DOHH2 (cell line): ENCODE results near the gene RAB3C.

ENCODE experiments used
- H3F3A ChIP-seq: fragments of 200-600 bp; sonication (generic), shearing (Covaris generic); 2 replicates; pipeline ENCODE4 v1.6.0; 2016; ENCODE audit warnings: antibody characterized with exemption, mild to moderate bottlenecking; ENCODE audit not compliant: control insufficient read depth, insufficient read depth
- H3K27ac ChIP-seq: fragments of 200-600 bp; sonication (generic); 2 replicates; pipeline ENCODE4 v1.5.1; 2014; ENCODE audit warnings: low read depth, mild to moderate bottlenecking, low read length, moderate library complexity
- H3K27me3 ChIP-seq: fragments of 200-600 bp; sonication (generic); 2 replicates; pipeline ENCODE4 v1.6.1; 2014; ENCODE audit warnings: mild to moderate bottlenecking, low read length, mixed read lengths; ENCODE audit not compliant: control insufficient read depth
- H3K36me3 ChIP-seq: fragments of 200-600 bp; sonication (generic); 2 replicates; pipeline ENCODE4 v1.6.1; 2014; ENCODE audit warnings: mild to moderate bottlenecking, low read length, moderate library complexity, mixed read lengths; ENCODE audit not compliant: control insufficient read depth
- H3K4me1 ChIP-seq: fragments of 200-600 bp; sonication (generic); 2 replicates; pipeline ENCODE4 v1.6.1; 2014; ENCODE audit warnings: mild to moderate bottlenecking, low read length, mixed read lengths; ENCODE audit not compliant: control insufficient read depth
- H3K4me2 ChIP-seq: fragments of 200-600 bp; sonication (generic); 2 replicates; pipeline ENCODE4 v1.6.0; 2014; ENCODE audit warnings: mild to moderate bottlenecking, low read length, moderate library complexity
- H3K4me3 ChIP-seq: fragments of 200-600 bp; sonication (generic); 2 replicates; pipeline ENCODE4 v1.5.1; 2014; ENCODE audit warnings: mild to moderate bottlenecking, low read length, mixed read lengths
- H3K79me2 ChIP-seq: fragments of 200-600 bp; sonication (generic); 2 replicates; pipeline ENCODE4 v1.6.1; 2014; ENCODE audit warnings: mild to moderate bottlenecking, low read length, mixed read lengths; ENCODE audit not compliant: control insufficient read depth
- H3K9me2 ChIP-seq: fragments of 200-600 bp; sonication (generic); replicated peaks from 2 replicates; pipeline ENCODE4 v1.6.1; 2014; ENCODE audit warnings: mild to moderate bottlenecking, low read length, mixed read lengths; ENCODE audit not compliant: control insufficient read depth
- H3K9me3 ChIP-seq: fragments of 200-600 bp; sonication (generic); 2 replicates; pipeline ENCODE4 v1.6.1; 2014; ENCODE audit warnings: antibody characterized with exemption, low read length, mixed read lengths; ENCODE audit not compliant: control insufficient read depth, insufficient read depth
- H4K20me1 ChIP-seq: fragments of 200-600 bp; sonication (generic); 2 replicates; pipeline ENCODE4 v1.6.0; 2014; ENCODE audit warnings: low read depth, mild to moderate bottlenecking, antibody characterized with exemption, low read length, moderate library complexity; ENCODE audit not compliant: control insufficient read depth, insufficient read depth
- CTCF ChIP-seq: fragments of 200-600 bp; sonication (generic); IDR thresholded peaks from one replicate; pipeline ENCODE4 v1.5.1; 2014; ENCODE audit warnings: antibody characterized with exemption, mild to moderate bottlenecking, low read depth, low read length; ENCODE audit not compliant: poor library complexity, severe bottlenecking
- EZH2phosphoT487 ChIP-seq: fragments of 200-600 bp; sonication (generic); IDR thresholded peaks from 2 replicates; pipeline ENCODE4 v1.6.1; 2017; ENCODE audit warnings: borderline replicate concordance, mild to moderate bottlenecking, antibody characterized with exemption, low read length, moderate library complexity, mixed read lengths

RAB3C gene

GRCh38 chr5:58885260-58885659 lies 302.4 kb downstream of the RAB3C start:
- H3K9me3 ChIP-seq = no peaks in the 10 kb centered on the region; the same call in 1 of the 2 replicates
- H3F3A ChIP-seq = no peaks in the 10 kb centered on the region
- no peak overlapping the region for H3K4me3 ChIP-seq
- no peak overlapping the region for H3K4me2 ChIP-seq
- H4K20me1 ChIP-seq = no peaks in the 10 kb centered on the region
- no peaks in the 10 kb centered on the region for H3K79me2 ChIP-seq
- no peaks in the 10 kb centered on the region for H3K9me2 ChIP-seq
- no peak for TF ChIP-seq EZH2phosphoT487
- no peak for TF ChIP-seq CTCF
- no peaks in the 10 kb centered on the region for H3K27me3 ChIP-seq
- H3K4me1 ChIP-seq = no peaks in the 10 kb centered on the region
- H3K36me3 ChIP-seq = no peaks in the 10 kb centered on the region
- no peak overlapping the region for H3K27ac ChIP-seq

- Histone ChIP-seq H3K27ac (no peak overlapping the region), H3K4me2 (peak overlapping the region; percentile 7; the same call in 1 of the 2 replicates), H3K9me2 (no peaks in the 10 kb centered on the region)
Observed at GRCh38 chr5:58886315-58887207, 303.7 kb downstream of the RAB3C start.

GRCh38 chr5:58887311-58887710 lies 304.4 kb downstream of the RAB3C start:
- H3K4me3 ChIP-seq = no peak overlapping the region

More at GRCh38 chr5:58886315-58887207, 303.7 kb downstream of the RAB3C start:
- Histone ChIP-seq H4K20me1 (no peaks in the 10 kb centered on the region), H3K4me1 (peaks cover 2% of the 10 kb centered on the region; the same call in 1 of the 2 replicates), H3K36me3 (no peaks in the 10 kb centered on the region), H3F3A (no peaks in the 10 kb centered on the region), H3K79me2 (no peaks in the 10 kb centered on the region), H3K27me3 (no peaks in the 10 kb centered on the region), H3K9me3 (no peaks in the 10 kb centered on the region; the same call in 1 of the 2 replicates), H3K4me3 (no peak overlapping the region)
- TF ChIP-seq EZH2phosphoT487 = no peak
- TF ChIP-seq CTCF = peak; percentile 95

More at GRCh38 chr5:58887311-58887710, 304.4 kb downstream of the RAB3C start:
- Histone ChIP-seq H3K79me2 (no peaks in the 10 kb centered on the region), H3K4me2 (peak overlapping the region; percentile 7; the same call in 1 of the 2 replicates), H3F3A (no peaks in the 10 kb centered on the region), H3K27ac (no peak overlapping the region), H3K9me3 (no peaks in the 10 kb centered on the region; the same call in 1 of the 2 replicates), H3K36me3 (no peaks in the 10 kb centered on the region), H4K20me1 (no peaks in the 10 kb centered on the region), H3K27me3 (no peaks in the 10 kb centered on the region), H3K4me1 (peaks cover 3% of the 10 kb centered on the region; the same call in 1 of the 2 replicates), H3K9me2 (no peaks in the 10 kb centered on the region)
- TF ChIP-seq EZH2phosphoT487 (no peak), CTCF (no peak)
